Stomach (tissue), 9 donors: ENCODE results near the gene LCA5L. TPM values are rescaled to one million over a fixed set of nuclear protein-coding genes. Genes with fewer than 3 reads are reported as not detected.

Source experiments
- DNase-seq, 2 donors: peaks; one replicate each; pipeline versions ENCODE4 v3.0.0 to v3.0.0-alpha.2; 2013 to 2019
- H3K27ac ChIP-seq, 5 donors: fragments of 200-600 bp in 4 of 5; sonication (generic) in 4 of 5; one replicate each; pipeline ENCODE4 v1.5.1; 2013 to 2019; ENCODE audit warnings: mild to moderate bottlenecking in 1 of 5, moderate library complexity in 1 of 5
- H3K27me3 ChIP-seq, 3 donors: fragments of 200-600 bp; sonication (generic); one replicate each; pipeline ENCODE4 v1.5.1; 2017 to 2019; ENCODE audit warnings: mixed run types in 1 of 3
- H3K36me3 ChIP-seq, 4 donors: fragments of 200-600 bp; sonication (generic); 1 replicate in 3 of 4; 2 replicates in 1 of 4; pipeline ENCODE4 v1.5.1; 2016 to 2019
- H3K4me1 ChIP-seq, 4 donors: fragments of 200-600 bp; sonication (generic); one replicate each; pipeline ENCODE4 v1.5.1; 2016 to 2019
- H3K4me3 ChIP-seq, 4 donors: fragments of 200-600 bp; sonication (generic) in 3 of 4; one replicate each; pipeline ENCODE4 v1.5.1; 2016 to 2019; ENCODE audit warnings: mild to moderate bottlenecking in 1 of 4
- H3K9me3 ChIP-seq, 4 donors: fragments of 200-600 bp; sonication (generic); one replicate each; pipeline ENCODE4 v1.5.1; 2016 to 2019
- EP300 ChIP-seq: sonication (generic); formaldehyde crosslinking; IDR thresholded peaks from one replicate; pipeline ENCODE4 v1.6.1; 2017; ENCODE audit warnings: antibody characterized with exemption
- POLR2A ChIP-seq, 4 donors: fragments of 450-650 bp; IDR thresholded peaks; one replicate each; pipeline ENCODE4 v1.6.1; 2016; ENCODE audit warnings: antibody characterized with exemption in 4 of 4, control low read depth in 2 of 4, mild to moderate bottlenecking in 1 of 4, moderate library complexity in 1 of 4
- POLR2AphosphoS5 ChIP-seq, 3 donors: sonication (generic); formaldehyde crosslinking; IDR thresholded peaks; one replicate each; pipeline ENCODE4 v1.6.1; 2016; ENCODE audit warnings: antibody characterized with exemption in 3 of 3
- WGBS, 5 donors: extraction: QIAGEN DNeasy Blood & Tissue Kit in 3 of 5; methylation state at CpG; one replicate each; pipeline versions ENCODE4 v1.1.5 to v1.1.7; 2013 to 2018; 5-methylcytosine and 5-hydroxymethylcytosine counted together
- intact Hi-C: fragments of 100-400 bp; cut with DNase I; formaldehyde crosslinking; loops from one replicate; pipeline ENCODE4 v1.15.1; 2023; ENCODE audit warnings: low total_unique reads
- polyA plus RNA-seq, 3 donors: library from polyadenylated mRNA; stranded (reverse); fragments of 200-250 nt; gene quantifications; one replicate each; pipeline ENCODE4 v1.2.3, GENCODE V29; 2013
- total RNA-seq, 5 donors: library from RNA; depleted of rRNA; stranded (reverse); fragments of >200 nt; gene quantifications; one replicate each; pipeline versions ENCODE4 v1.1.0 to v1.2.3, GENCODE V29; 2014 to 2016
- TF ChIP-seq, protein P1 (sequence below), 7 experiments: fragments of 450-650 bp in 4 of 7; fragments of 200-600 bp in 3 of 7; sonication (generic) in 3 of 7; IDR thresholded peaks; one replicate each; pipeline ENCODE4 v1.5.1; 2016 to 2019; ENCODE audit warnings: antibody characterized with exemption in 7 of 7, control low read depth in 2 of 7, mild to moderate bottlenecking in 1 of 7
- donor health status: healthy with polysubstance abuse.
- donor health status: Bipolar disorder and iron deficiency.
- donor health status: healthy.

The LCA5L gene
- total and polyA plus RNA-seq, 8 donors, result 0.85 to 2.7 (median 1.8) TPM; not detected in 3

DNA sequence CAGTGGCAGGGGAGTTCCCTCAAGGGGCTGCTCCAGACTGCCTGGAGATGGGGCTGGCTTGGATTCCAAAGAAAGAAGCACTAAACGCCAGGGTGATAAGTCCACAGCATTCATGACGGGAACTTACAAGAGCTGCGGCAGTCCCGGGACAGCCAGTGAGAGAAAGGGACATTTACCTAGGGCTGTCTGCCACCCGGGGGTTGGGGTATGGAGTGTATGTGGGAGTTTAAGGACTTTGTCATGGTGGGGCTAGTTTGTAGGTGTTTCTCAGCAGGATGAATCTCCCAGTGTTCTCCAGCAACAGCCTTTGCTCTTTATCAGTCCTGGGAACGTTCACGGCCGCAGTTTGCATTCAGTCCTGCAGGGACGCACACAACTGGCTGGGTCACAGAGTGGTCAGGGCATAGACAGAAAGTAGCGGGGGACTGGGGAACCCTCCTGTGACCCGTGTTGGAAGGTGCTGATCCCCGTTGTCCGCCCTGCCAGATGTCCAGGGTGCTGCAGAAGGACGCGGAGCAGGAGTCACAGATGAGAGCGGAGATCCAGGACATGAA, 55.3 kb downstream of the LCA5L start:
- intact Hi-C loops, result no loop called here
- Histone ChIP-seq H3K4me1 (peaks cover 9 to 49% (median 42%) of the 10 kb centered on the region in 4 donors), H3K27me3 (no peaks in the 10 kb centered on the region), H3K36me3 (peaks cover 21 to 47% (median 45%) of the 10 kb centered on the region in 4 donors), H3K9me3 (no peaks in the 10 kb centered on the region), H3K4me3 (no peak overlapping the region), H3K27ac (no peak overlapping the region)
- WGBS, 5 donors, result 53 to 71% (median 61%) methylated on average over 16 of the region's 16 CpGs
- no peak for DNase-seq
- TF ChIP-seq, protein P1, sequence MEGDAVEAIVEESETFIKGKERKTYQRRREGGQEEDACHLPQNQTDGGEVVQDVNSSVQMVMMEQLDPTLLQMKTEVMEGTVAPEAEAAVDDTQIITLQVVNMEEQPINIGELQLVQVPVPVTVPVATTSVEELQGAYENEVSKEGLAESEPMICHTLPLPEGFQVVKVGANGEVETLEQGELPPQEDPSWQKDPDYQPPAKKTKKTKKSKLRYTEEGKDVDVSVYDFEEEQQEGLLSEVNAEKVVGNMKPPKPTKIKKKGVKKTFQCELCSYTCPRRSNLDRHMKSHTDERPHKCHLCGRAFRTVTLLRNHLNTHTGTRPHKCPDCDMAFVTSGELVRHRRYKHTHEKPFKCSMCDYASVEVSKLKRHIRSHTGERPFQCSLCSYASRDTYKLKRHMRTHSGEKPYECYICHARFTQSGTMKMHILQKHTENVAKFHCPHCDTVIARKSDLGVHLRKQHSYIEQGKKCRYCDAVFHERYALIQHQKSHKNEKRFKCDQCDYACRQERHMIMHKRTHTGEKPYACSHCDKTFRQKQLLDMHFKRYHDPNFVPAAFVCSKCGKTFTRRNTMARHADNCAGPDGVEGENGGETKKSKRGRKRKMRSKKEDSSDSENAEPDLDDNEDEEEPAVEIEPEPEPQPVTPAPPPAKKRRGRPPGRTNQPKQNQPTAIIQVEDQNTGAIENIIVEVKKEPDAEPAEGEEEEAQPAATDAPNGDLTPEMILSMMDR (IDR thresholded peaks at IDR 0.05), result no peak
- TF ChIP-seq POLR2AphosphoS5 (IDR thresholded peaks at IDR 0.05) (no peak), EP300 (no peak), POLR2A (IDR thresholded peaks at IDR 0.05) (no peak)

DNA sequence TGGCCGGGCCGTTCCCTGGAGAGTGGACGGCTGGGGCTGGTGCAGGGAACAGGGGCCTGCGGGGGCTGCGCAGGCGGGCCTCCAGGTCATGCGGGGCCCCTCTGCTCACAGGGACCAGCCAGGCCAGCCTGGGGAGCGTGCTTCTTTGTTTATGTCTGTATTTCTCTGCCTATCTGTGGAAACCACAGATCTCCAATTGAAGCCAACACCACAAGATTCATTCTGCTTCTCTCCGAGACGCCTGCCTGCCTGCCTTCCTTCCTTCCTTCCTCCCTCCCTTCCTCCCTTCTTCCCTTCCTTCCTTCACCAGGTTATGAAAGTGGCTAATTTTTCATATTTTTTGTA, 56.8 kb downstream of the LCA5L start:
- H3K27me3 ChIP-seq, result no peaks in the 10 kb centered on the region
- H3K9me3 ChIP-seq, result no peaks in the 10 kb centered on the region
- peaks cover 9 to 57% (median 46%) of the 10 kb centered on the region in 4 donors for H3K4me1 ChIP-seq
- H3K27ac ChIP-seq, result peak overlapping the region in 3 of 5 donors; percentile 76 to 85 (median 82)
- WGBS, 5 donors, result 0 to 4% (median 0%) methylated on average over 3 to 10 of the region's 10 CpGs
- peaks cover 21 to 32% (median 30%) of the 10 kb centered on the region in 4 donors for H3K36me3 ChIP-seq
- no peak for DNase-seq
- intact Hi-C loops, result no loop called here
- H3K4me3 ChIP-seq, result peak overlapping the region; percentile 44 to 55 (median 48)
- TF ChIP-seq POLR2AphosphoS5 (IDR thresholded peaks at IDR 0.05), result no peak
- TF ChIP-seq EP300, result no peak
- TF ChIP-seq, protein P1 (IDR thresholded peaks at IDR 0.05), result peak in 1 of 7 experiments; percentile 23
- no peak for TF ChIP-seq POLR2A (IDR thresholded peaks at IDR 0.05)

DNA sequence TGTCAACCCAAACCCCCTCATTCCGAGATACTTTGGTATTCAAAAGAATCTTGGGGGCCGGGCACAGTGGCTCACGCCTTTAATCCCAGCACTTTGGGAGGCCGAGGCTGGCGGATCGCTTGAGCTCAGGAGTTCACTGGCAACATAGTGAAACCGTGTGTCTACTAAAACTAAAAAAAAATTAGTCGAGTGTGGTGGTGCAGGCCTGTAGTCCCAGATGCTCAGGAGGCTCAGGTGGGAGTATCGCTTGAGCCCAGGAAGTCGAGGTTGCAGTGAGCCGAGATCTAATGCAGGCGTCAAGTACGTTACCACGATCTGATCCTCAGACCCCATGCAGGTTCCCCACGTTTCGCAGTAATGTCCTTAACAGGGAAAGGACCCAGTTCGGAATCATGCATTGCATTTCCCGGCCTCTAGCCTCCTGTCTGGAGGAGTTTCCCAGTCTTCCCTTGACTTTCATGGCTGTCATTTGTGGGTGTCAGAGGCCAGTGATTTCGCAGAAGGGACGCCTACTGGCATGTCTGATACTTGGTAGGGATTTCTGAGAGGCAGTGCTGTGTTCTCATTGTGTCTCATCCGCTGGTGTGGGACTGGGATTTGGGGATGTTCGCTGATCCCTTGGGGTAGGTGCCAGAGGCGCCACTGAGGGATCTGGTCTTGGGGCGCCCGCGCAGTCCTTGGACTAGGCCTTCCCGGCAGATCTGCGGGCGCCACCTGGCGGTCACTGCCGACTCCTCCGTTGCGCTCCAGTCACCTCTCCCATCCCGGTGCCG, 57.4 kb downstream of the LCA5L start:
- H3K9me3 ChIP-seq, result no peaks in the 10 kb centered on the region
- peak overlapping the region; percentile 11 to 85 (median 76) for H3K27ac ChIP-seq
- WGBS, 5 donors, result 12 to 26% (median 13%) methylated on average over 23 to 35 of the region's 35 CpGs
- no peaks in the 10 kb centered on the region for H3K27me3 ChIP-seq
- peaks cover 9 to 57% (median 46%) of the 10 kb centered on the region in 4 donors for H3K4me1 ChIP-seq
- DNase-seq, result peak; percentile 94 to 95
- peak overlapping the region; percentile 44 to 55 (median 48) for H3K4me3 ChIP-seq
- peaks cover 16 to 26% (median 24%) of the 10 kb centered on the region in 4 donors for H3K36me3 ChIP-seq
- TF ChIP-seq POLR2A (IDR thresholded peaks at IDR 0.05), result no peak
- peak in 2 of 3 donors; percentile 15 to 67 for TF ChIP-seq POLR2AphosphoS5 (IDR thresholded peaks at IDR 0.05)
- TF ChIP-seq, protein P1 (IDR thresholded peaks at IDR 0.05), result peak in 6 of 7 experiments; percentile 19 to 93 (median 81)
- TF ChIP-seq EP300, result no peak
- intact Hi-C loops, result no loop called here

DNA sequence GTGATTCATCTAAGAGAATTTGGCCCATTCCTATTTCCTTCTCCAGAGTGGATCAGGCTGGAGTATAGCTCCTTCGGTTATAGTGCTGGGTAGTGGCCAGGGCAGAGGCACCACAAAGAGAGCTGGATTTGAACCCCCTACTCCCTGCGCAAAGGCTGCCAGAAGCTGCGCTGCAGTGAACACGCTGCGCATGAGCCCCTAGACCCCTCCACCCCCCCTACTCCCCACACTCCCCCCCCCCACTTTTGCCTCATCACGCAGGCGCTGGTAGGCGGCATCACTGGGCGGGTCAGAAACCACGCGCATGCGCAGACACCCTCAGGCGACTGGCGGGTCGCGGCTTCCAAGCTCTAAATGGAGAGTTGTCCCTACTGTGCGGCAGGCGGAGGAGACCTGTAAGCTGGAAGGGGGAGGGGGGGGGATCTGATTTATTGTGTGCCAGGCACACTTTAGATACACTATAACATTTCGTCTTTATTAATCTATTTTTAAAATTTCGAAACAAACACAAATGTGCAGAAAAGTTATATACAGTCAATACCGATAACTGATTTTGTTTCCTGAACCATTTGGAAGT, 58.0 kb downstream of the LCA5L start:
- H3K27ac ChIP-seq, result peak overlapping the region; percentile 65 to 85 (median 76)
- DNase-seq, result peak; percentile 92 to 96
- no peak for TF ChIP-seq POLR2A (IDR thresholded peaks at IDR 0.05)
- TF ChIP-seq, protein P1 (IDR thresholded peaks at IDR 0.05), result no peak
- TF ChIP-seq POLR2AphosphoS5 (IDR thresholded peaks at IDR 0.05), result no peak
- TF ChIP-seq EP300, result no peak
- no peaks in the 10 kb centered on the region for H3K27me3 ChIP-seq
- peaks cover 9 to 19% (median 17%) of the 10 kb centered on the region in 4 donors for H3K36me3 ChIP-seq
- peaks cover 9 to 57% (median 46%) of the 10 kb centered on the region in 4 donors for H3K4me1 ChIP-seq
- WGBS, 5 donors, result 2 to 10% (median 6%) methylated on average over 13 to 21 of the region's 21 CpGs
- H3K4me3 ChIP-seq, result peak overlapping the region; percentile 44 to 55 (median 48)
- intact Hi-C loops, result no loop called here
- no peaks in the 10 kb centered on the region for H3K9me3 ChIP-seq
